RCC 7860 (cell line): ENCODE measurements around the gene RSPH9.

ENCODE experiments used
- DNase-seq: peaks from one replicate; pipeline ENCODE4 v3.0.0-alpha.2; 2015; ENCODE audit warnings: low spot score
- FAIRE-seq: peaks from 2 replicates; lab custom pipeline; 2012; peaks lifted over from hg19 to GRCh38; lab: Jason Lieb, UNC

RSPH9 gene

DNA sequence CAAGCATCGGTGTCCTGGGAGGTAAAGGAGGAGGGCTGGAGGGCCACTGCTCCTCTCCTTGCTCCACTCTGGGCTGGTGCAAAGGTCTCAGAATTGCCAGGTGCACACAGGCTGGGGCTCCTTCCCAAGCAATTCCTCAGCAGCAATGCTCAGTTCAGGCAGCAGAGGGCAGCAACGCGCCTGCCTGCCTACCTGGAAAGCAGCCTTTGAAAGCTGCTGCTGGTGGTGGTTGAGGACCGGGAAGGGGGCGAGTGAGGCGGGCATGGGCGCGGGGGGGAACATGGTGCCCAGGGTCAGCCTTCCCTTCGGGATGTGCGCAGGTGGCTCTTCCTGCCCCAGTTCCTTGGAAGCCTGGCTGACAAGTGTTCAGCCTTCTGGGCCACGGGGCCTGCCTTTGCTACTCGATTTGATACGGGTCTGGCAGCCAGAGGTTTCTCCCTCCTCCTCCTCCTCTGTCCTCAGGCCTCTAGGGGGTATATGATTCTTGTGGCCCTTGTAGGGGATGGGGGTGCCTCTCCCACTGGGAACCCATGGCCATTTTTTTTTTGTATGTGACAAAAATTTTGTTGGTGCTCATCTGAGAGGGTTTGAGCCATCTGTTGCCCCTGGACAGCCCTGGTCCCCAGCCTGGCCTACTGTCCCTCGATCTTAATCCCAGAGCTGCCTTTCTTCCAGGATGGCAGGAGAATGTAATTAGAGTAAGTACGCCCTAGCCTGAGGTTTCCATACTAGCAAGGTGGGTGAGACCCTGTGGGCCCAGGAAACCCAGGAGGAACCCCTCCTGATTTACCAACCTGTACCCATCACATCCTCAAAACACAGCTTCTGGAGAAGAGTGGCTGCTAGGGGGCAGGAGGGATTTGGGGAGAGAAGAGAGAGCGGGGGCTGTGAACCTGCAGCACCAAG is 22.7 kb downstream of the RSPH9 start:
- no peak for FAIRE-seq

DNA sequence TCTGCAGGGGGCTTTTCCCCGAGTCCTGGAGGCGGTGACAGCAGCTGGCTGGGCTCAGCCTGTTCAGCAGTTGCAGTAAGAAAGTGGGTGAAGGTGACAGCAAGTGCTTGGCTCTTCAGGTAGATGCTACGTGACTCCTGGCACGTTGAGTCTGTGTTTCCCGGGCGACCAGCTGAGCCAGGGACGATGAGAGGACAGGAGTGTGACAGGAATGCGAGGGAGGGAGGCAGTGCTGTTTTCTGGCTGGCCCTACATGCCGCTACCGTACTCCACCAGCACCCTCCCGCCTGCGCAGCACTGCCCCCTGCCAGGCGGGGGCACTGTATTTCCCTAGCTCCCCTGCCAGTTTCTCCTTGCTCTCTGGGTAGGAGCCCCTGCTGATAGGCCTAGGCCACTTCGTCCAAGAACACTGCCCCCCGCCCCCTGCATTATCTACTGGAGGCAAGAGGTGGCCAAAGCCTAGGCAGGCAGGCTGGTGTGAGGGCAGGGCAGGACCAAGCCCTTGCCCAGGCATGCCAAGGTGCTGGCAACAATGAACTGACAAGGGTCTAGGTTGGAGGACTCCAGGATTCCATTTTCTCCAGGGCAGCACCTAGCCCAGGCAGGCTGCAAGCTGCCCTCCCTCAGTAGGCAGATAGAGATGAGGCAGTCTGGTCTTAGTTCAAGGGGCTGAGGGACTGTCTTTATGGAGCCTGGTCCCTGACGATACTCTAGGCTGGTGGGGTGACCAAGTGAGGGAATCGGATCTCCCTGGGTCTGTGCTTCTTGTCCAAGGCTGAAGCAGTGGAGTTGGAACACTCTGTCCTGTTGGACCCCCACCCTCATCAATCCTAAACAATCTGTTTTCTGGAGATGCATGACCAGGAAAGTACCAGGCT is 23.6 kb downstream of the RSPH9 start:
- FAIRE-seq, result peak; percentile 60
- DNase-seq, result peak; percentile 93

More for the DNA sequence above, 22.7 kb downstream of the RSPH9 start:
- peak; percentile 53 for DNase-seq

DNA sequence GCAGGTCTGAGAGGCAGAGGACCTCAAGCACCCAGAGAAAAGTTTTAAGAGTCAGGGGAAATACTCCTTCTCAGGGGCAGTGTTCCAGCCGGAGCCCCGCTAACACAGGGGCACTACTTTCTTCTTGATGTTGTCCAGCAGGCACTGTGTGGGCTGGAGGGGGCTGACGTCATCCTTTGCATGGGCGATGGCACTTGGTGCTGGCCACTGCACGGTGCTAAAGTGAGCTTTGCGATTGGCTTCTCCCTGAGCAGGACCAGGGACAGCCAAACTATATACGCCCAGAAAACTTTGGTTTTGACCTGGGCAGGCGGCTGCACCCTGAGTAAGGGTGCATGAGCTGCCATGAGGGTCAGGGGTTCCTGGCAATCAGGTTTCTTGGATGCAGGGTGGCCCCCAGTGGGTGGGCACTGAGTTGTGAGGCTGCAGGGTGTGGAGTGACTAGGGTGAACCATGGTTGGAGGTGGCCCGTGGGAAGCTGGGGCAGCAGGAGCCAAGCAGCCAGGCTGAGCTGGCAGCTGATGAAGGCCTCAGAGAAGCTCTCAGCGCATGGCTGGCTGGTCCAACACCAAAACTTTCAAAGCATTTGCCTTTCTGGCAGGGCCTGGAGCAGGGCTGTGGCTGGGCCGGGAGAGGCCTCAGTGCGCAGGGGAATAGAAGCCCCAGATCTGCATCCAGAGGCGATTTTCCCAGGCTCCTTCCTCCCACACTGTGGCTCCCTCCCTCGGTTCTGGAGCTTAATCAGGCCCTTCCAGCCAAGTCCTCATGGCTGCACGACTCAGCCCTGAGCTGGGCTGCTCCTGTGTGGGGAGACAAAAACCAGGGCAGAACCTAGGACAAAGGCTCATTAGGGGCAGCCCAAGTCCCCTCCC is 24.4 kb downstream of the RSPH9 start:
- FAIRE-seq (no peak), DNase-seq (peak; percentile 11)

DNA sequence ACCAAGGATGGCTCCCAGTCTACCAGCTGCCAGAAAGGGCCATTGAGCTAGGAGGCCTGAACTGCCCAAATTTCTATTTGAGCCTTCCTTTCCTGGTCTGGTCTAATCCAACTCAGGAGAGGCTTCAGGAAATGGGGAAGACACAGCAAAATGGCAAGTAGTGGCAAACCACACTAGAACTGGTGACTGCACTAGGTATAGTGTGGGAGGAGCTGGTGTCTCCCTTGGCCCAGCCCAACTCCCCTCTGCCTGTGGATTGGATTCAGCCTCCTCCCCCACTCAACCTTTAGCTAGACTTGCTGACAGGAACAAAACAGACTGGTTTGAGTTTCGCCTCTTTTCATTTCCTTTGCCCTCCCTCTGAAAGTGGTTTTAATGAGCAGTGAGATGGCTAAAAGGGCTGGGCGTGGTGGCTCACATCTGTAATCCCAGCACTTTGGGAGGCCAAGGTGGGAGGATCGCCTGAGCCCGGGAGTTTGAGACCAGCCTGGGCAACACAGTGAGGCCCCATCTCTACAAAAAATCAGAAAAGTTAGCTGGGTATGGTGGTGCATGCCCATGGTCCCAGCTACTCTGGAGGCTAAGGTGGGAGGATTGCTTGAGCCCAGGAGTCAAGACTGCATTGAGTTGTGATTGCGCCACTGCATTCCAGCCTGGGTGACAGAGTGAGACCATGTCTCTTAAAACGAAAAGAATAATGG is 25.2 kb downstream of the RSPH9 start:
- DNase-seq (peak; percentile 27), FAIRE-seq (no peak)

DNA sequence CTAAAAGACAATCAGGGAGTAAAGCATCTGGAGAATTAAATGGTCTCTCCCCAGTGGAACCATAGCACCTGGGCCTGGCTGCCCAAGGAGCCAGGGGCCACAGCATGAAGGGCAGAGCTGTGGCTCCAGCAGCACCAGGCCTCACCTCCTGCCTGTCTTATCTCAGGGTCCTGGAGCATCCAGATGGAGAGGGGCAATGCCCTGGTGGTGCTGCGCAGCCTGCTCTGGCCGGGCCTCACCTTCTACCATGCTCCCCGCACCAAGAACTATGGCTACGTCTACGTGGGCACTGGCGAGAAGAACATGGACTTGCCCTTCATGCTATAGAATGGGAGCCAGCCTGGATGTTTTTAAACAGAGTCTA is 25.8 kb downstream of the RSPH9 start:
- DNase-seq, result no peak
- no peak for FAIRE-seq

DNA sequence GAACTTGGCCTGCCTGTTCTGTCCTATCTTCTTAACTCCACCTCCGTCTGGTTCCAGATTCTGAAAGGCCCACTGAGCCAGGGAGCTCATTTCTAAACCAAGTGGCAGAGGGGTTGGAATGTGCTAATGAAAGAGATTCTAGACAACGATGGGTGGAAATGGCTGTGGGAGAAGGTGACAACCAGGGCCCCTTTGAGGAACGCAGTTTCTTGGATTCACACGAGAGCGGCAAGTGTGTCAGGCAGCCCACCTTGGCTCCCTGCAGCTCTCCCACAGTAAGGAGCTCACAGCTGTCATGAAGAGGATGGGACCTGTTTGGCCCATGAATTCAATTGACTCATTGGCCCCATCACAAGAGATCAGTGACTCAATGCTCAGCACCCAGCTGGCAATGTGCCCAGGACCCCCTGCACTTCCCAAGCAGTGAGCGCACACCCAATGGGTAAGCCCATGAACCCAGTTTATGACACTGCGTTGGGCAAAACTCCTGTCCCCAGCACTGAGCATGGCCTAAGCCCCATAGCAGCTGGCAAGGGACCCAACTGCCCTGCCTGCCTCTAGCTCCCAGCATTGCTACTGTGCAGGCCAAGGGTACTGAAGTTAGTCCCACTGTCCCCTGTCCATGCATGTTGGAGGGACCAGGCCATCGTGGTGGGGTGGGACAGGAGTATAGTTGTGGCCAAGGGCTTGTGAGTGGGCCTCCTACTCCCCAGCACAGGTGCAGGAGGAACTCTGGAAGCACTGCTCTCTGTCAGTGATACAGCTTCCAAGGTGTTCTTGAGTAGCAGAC is 26.4 kb downstream of the RSPH9 start:
- DNase-seq, result no peak
- no peak for FAIRE-seq

DNA sequence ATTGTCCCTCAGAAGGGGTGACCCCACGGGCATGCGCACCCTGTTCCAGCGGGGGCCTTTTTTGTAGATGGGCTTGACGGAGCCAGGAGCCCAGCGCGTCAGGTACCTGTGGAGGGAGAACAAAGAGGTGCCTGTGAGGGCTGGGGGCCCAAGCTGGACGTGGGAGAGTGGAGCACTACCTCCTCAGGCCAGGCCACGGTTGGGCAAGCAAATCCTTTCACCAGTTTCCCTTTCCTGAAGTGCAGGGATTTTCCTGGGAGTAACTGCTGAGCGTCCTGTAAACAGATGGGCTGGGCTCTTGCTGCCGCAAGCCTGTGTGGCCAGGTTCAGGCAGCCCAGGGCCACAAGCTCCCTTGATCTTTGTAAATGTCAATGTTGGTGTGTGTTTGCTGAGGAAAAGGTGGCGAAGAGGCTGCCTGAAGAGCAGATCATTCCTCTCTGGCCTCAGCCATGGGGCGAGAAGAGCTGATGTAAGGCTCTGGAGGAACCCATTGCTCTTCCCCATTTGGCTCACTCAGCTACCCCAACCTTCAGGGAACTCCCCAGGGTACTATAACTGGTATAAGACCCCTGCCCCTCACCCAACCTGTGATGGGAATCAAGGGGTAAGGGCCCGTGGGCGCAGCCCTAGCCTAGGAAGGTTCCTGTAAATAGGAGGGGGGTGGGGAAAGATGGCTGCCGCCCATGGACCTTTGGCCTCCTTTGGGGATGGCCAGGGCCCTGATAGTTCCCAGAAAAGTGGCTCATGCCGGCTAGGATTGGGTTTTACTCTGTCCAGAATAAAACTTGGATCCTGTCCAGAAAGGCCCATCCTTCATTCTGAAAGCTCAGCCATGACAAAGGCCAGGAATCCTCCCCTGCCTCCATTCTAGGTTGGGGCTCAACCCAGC is 27.2 kb downstream of the RSPH9 start:
- DNase-seq (no peak), FAIRE-seq (no peak)

DNA sequence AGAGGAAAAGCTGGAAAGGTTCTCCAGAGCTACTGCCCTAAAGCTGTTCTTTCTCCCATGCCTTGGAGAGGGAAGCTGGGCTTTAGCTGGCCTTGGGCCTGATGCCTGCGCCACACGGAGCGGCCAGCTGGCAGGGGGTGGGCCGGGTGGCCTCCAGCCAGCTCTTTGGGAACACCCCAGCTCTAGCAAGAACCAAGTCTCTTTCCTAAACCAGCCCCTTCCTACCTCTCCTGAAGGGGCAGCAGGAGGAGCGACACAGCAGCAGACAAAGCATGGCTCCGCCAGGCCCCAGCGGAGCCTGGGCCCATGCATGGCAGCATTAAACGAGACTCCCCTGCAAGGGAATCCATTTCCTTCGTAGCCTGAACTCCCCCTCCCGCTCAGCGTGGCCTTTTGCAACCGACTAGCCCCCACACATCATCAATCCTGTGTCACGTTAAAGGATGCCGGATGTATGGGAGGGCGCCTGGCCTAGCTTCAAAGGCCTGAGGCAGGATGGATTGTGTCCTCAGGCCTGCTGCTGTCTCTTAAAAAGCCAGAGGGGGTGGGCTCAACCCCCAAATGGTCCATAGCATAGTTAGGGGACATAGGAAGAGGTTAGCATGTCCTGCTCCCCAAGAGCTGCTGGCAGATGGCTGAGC is 28.7 kb downstream of the RSPH9 start:
- FAIRE-seq, result no peak
- no peak for DNase-seq

DNA sequence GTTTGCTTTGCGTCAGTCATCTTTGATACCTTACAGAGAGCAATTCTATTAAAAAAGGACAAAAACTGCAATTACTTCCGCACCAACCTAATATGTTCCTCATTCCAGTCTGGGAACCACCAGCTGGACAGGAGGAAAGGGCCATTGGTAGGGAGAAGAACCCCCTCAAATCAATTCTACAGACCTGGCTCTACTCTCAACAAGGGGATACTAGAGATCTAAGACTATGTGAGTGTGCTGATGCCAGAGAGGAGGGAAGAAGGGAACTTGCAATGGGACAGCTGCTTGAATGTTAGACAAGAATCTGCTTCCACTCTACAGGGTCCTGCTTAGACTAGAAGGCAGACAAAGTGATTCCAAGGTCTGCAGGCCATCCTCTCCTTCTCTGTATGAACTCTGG is 29.5 kb downstream of the RSPH9 start:
- no peak for DNase-seq
- no peak for FAIRE-seq

DNA sequence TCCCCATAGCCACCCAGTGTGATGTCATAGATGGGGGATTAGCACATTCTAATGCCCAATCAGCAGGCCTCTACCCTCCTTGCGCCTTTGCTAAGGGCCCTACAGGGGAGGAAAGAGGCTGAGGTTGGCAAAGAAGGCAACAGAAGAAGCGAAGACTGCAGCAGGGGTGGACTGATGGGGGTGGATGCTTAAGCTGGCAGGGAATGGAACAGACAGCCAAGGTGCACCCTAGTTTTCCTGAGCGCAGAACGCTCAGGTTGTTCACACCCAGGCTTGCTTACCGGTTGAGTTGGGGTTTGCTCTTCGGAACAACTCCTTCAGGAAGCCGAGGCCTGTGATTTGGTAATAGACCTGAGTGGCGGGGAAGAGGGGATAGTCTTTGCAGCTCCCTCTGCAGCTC is 30.1 kb downstream of the RSPH9 start:
- DNase-seq, result no peak
- no peak for FAIRE-seq

DNA sequence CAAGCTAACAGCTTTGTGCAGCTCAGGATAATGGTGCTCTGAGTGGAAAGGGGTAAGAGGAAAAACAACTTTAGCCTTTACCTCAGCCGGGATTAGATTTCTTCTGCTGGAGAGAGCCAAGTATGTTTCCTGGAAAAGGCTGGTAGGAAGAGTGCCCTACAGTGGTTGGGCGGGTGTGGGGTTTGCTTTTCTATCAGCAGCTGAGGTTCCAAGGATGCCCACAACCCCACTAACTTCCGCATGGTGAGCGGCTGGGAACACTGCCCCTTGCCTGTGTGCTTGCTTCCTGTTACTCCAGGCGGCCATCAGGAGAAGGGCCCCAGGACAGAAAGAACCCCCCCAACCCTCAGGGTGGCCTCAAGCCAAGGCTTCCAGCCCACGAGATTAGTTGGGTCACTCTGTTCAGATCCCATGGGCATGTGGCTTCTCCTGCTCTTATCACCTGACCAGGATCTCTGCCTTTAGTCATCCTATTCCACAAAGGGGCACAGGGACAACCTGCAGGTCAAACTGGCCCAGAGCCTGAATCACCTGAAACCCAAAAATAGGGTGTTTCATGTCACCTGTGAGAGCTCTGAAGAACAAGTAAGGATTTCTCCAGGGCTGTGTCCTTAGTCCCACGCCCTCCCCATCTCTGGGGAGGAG is 32.2 kb downstream of the RSPH9 start:
- DNase-seq (no peak), FAIRE-seq (no peak)

DNA sequence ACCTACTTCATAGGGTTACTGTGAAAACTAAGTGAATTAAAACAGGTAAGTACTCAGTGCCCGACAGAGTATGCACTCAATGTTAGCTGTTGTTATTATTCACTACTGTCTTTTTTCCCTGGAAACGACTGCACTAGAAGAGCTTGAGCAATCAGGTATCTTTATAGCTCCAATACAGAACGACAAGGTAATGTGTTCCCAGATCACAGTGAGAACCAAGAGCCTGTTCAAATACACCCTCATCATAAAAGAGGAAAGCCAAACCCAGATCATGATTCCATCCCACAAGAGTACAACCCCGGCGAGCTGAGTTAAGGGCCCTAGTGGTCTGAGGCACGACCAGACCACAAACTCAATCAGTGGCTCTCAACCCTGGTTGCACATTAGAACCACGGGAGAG is 32.9 kb downstream of the RSPH9 start:
- FAIRE-seq (no peak), DNase-seq (no peak)

DNA sequence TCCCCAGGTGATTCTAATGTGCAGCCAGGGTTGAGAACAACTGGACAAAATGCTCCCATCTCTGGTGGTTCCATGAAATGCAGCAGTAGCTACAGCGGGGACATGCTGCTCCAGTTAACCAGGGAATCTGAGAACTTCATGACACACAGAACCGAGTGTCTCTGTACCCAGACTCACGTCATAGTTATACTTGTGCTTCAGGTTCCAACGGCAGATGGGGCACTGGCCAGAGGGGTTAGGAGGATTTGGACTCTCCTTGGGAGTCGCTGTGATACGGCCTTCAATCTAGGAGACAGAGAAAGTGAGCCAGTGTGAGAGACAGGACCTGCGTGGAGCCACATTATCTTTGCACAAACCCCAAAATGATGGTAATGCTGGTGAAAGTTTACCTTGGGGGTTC is 33.5 kb downstream of the RSPH9 start:
- FAIRE-seq, result no peak
- DNase-seq, result no peak

DNA sequence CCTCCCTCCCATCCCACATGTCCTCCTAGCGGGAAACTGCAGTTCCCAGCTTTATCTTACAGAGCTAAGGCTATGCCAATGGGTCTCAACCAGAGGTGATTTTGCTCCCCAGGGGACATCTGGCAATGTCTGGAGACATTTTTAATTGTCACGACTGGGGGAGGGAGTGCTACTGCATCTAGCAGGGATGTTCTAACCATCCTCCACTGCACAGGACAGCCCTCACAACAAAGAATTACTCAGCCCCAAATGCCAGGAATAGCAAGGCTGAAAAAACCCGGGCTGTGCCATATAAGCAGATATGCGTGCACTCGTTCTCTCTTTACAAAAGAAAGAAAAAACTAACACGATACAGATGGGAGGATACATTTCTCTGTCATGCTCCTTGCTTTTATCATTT is 34.2 kb downstream of the RSPH9 start:
- no peak for FAIRE-seq
- no peak for DNase-seq

DNA sequence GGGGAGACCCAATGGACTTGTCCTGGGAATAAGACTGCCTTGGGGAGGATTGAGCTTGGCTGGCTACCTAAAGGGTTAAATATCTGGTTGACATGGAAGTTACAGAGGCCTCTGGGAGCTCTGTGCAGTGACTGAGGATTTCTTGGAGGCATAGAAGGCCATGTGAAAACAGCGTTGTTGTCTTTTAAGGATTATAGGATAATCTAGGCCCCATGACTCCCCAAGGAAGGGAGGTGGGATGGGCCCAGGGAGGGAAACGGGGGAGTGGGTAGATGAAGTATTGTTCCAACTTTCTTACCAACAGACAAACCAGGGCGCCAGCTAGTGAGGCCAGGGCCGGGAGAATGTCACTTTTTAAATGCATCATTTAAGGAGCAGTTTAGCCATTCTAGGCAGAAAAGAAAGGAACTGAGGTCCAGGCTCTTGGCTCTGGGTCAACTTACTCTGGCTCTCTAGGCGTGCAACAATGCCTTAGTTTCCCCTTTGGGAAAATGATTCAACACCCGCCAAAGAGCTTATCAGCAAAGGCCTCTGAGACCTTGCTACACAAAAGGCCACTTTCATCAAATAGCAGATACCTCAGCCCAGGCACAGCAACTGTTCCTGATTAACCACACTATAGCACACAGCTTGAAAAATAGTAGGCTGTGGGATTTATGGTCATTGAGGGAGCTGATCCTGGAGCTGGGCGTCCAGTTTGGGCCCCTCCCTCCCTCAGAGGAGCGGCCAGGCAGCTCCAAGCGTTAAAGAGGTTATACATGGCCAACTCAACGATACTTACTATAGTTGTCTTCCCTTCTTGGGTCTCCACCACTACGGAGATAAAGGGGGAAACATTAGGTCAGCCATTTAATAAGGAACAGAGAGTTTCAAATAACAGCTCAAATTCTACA is 35.7 kb downstream of the RSPH9 start:
- DNase-seq (no peak), FAIRE-seq (no peak)

DNA sequence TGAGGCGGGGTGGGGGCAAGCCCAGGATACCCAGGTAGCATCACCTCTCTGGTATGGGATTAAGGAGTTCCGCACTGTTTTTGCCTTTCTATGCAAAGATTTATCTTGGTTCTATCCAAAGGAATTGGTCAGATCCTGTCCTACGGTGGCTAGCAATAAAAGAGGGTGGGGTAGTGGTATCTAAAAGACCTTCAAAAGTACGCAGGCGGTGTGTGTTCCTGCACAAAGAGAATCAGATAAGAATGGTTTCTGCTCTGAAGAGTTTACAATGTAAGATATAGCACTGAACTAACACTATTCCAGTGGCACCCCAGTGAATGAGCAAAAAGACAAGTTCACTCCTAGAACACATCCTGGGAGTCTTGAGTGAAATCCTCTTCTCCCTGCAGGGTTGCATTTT is 36.5 kb downstream of the RSPH9 start:
- DNase-seq (no peak), FAIRE-seq (no peak)
